Smooth muscle cell (in vitro differentiated cells): Measurements from ENCODE around the gene FNTB. TPM values are rescaled to one million over a fixed set of nuclear protein-coding genes. Genes with fewer than 3 reads are reported as not detected.
A peak's percentile ranks its signal among the peaks of the same experiment; 100 is the strongest.

Experiments
- DNase-seq: peaks from one replicate; lab custom pipeline; 2025; ENCODE audit not compliant: unreplicated experiment; lab: John Stamatoyannopoulos, UW
- H2AFZ ChIP-seq: fragments of 200-600 bp; sonication (generic); 2 replicates; pipeline ENCODE4 v1.6.0; 2016; ENCODE audit warnings: antibody characterized with exemption, low read depth, mild to moderate bottlenecking
- H3F3A ChIP-seq: fragments of 200-600 bp; sonication (generic); 2 replicates; pipeline ENCODE4 v1.6.0; 2017; ENCODE audit warnings: antibody characterized with exemption, low read depth
- H3K27ac ChIP-seq: fragments of 200-600 bp; sonication (generic); 2 replicates; pipeline ENCODE4 v1.5.1; 2016; ENCODE audit warnings: low read depth, mild to moderate bottlenecking
- H3K27me3 ChIP-seq: fragments of 200-600 bp; sonication (generic); 2 replicates; pipeline ENCODE4 v1.6.1; 2016; ENCODE audit warnings: low read depth, mild to moderate bottlenecking
- H3K36me3 ChIP-seq: fragments of 200-600 bp; sonication (generic); 2 replicates; pipeline ENCODE4 v1.5.1; 2016; ENCODE audit warnings: low read depth
- H3K4me1 ChIP-seq: fragments of 200-600 bp; sonication (generic); 2 replicates; pipeline ENCODE4 v1.5.1; 2016; ENCODE audit warnings: low read depth
- H3K4me2 ChIP-seq: fragments of 200-600 bp; sonication (generic); 2 replicates; pipeline ENCODE4 v1.6.0; 2016; ENCODE audit warnings: mild to moderate bottlenecking
- H3K4me3 ChIP-seq: fragments of 200-600 bp; sonication (generic); 2 replicates; pipeline ENCODE4 v1.5.1; 2016; ENCODE audit warnings: mild to moderate bottlenecking
- H3K79me2 ChIP-seq: fragments of 200-600 bp; sonication (generic); 2 replicates; pipeline ENCODE4 v1.6.0; 2016; ENCODE audit warnings: low read depth, mild to moderate bottlenecking
- H3K9ac ChIP-seq: fragments of 200-600 bp; sonication (generic); 2 replicates; pipeline ENCODE4 v1.6.0; 2016; ENCODE audit warnings: low read depth
- H3K9me3 ChIP-seq: fragments of 200-600 bp; sonication (generic); replicated peaks from 2 replicates; pipeline ENCODE4 v1.5.1; 2016; ENCODE audit warnings: low read depth
- H4K20me1 ChIP-seq: fragments of 200-600 bp; sonication (generic); 2 replicates; pipeline ENCODE4 v1.6.0; 2016; ENCODE audit warnings: low read depth
- CTCF ChIP-seq: fragments of 200-600 bp; sonication (generic); IDR thresholded peaks from 2 replicates; pipeline ENCODE4 v1.5.1; 2017; ENCODE audit warnings: borderline replicate concordance, mild to moderate bottlenecking, antibody characterized with exemption; ENCODE audit not compliant: insufficient read depth, poor library complexity, severe bottlenecking
- WGBS: methylation state at CpG from one replicate; pipeline ENCODE4 v1.1.7; 2016; ENCODE audit warnings: low lambda C conversion rate; 5-methylcytosine and 5-hydroxymethylcytosine counted together
- polyA plus RNA-seq: library from polyadenylated mRNA; unstranded; fragments of >200 nt; fragmentation: Nextera tagmentation; extraction: Ambion mirVana; gene quantifications from 2 replicates; pipeline ENCODE4 v1.2.1, GENCODE V29; 2016
- total RNA-seq: library from RNA; depleted of rRNA; stranded (reverse); fragments of >200 nt; gene quantifications from 2 replicates; pipeline ENCODE4 v1.2.3, GENCODE V29; 2014

FNTB gene
- total and polyA plus RNA-seq, 2 experiments from 2014 or later = 9.3 to 16.3 TPM

GRCh38 chr14:64942531-64943111 lies 44.1 kb upstream of the FNTB start, which contains the start of gene GPX2:
GPX2 (minus strand) TSS chr14:64942745; CDS start chr14:64942726, 19 bp downstream.
- H3K79me2 ChIP-seq = no peaks in the 10 kb centered on the region
- H2AFZ ChIP-seq = no peak within 1 kb of the TSS
- no peak for TF ChIP-seq CTCF
- H3K27ac ChIP-seq = no peak within 1 kb of the TSS
- H3K4me1 ChIP-seq = no peaks in the 10 kb centered on the region
- peak within 1 kb of the TSS; percentile 3 for H3K4me3 ChIP-seq
- H3K9ac ChIP-seq = no peak within 1 kb of the TSS
- WGBS = 90% methylated on average over 13 of the region's 13 CpGs
- no peaks in the 10 kb centered on the region for H3K27me3 ChIP-seq
- no peaks in the 10 kb centered on the region for H3K36me3 ChIP-seq
- DNase-seq = no peak
- H3K4me2 ChIP-seq = no peak within 1 kb of the TSS
- H3F3A ChIP-seq = no peaks in the 10 kb centered on the region
- H4K20me1 ChIP-seq = peaks cover 14% of the 10 kb centered on the region
- H3K9me3 ChIP-seq = no peaks in the 10 kb centered on the region

- no peaks in the 10 kb centered on the region for H3K4me1 ChIP-seq
- no peak for DNase-seq
- H3K27ac ChIP-seq = no peak overlapping the region
- no peak for TF ChIP-seq CTCF
- no peaks in the 10 kb centered on the region for H3K9me3 ChIP-seq
- H3K4me3 ChIP-seq = no peak overlapping the region
- H3K9ac ChIP-seq = no peak overlapping the region
- H2AFZ ChIP-seq = no peak overlapping the region
- 94% methylated on average over 6 of the region's 6 CpGs for WGBS
- H3K27me3 ChIP-seq = no peaks in the 10 kb centered on the region
- H3K4me2 ChIP-seq = no peak overlapping the region
- peaks cover 6% of the 10 kb centered on the region for H4K20me1 ChIP-seq
- H3K79me2 ChIP-seq = no peaks in the 10 kb centered on the region
- no peaks in the 10 kb centered on the region for H3K36me3 ChIP-seq
- H3F3A ChIP-seq = no peaks in the 10 kb centered on the region
Measured at GRCh38 chr14:64943556-64943955, 43.1 kb upstream of the FNTB start.

GRCh38 chr14:64944041-64944440 lies 42.7 kb upstream of the FNTB start:
- H2AFZ ChIP-seq = no peak overlapping the region
- H3K79me2 ChIP-seq = no peaks in the 10 kb centered on the region
- no peak for DNase-seq
- H3K4me1 ChIP-seq = no peaks in the 10 kb centered on the region
- no peaks in the 10 kb centered on the region for H3K36me3 ChIP-seq
- H3K4me3 ChIP-seq = no peak overlapping the region
- no peak for TF ChIP-seq CTCF
- H3K9me3 ChIP-seq = no peaks in the 10 kb centered on the region
- H3F3A ChIP-seq = no peaks in the 10 kb centered on the region
- peaks cover 4% of the 10 kb centered on the region for H4K20me1 ChIP-seq
- 97% methylated on average over 2 of the region's 2 CpGs for WGBS
- H3K4me2 ChIP-seq = no peak overlapping the region
- H3K9ac ChIP-seq = no peak overlapping the region
- no peak overlapping the region for H3K27ac ChIP-seq
- no peaks in the 10 kb centered on the region for H3K27me3 ChIP-seq

GRCh38 chr14:64944861-64945260 lies 41.8 kb upstream of the FNTB start:
- no peak for TF ChIP-seq CTCF

More at GRCh38 chr14:64944861-64945260, 41.8 kb upstream of the FNTB start:
- no peak overlapping the region for H3K4me2 ChIP-seq
- DNase-seq = no peak
- peaks cover 4% of the 10 kb centered on the region for H4K20me1 ChIP-seq
- no peak overlapping the region for H3K27ac ChIP-seq
- H3K4me3 ChIP-seq = no peak overlapping the region
- no peaks in the 10 kb centered on the region for H3K4me1 ChIP-seq
- H3F3A ChIP-seq = no peaks in the 10 kb centered on the region
- no peak overlapping the region for H2AFZ ChIP-seq
- no peaks in the 10 kb centered on the region for H3K27me3 ChIP-seq
- no peaks in the 10 kb centered on the region for H3K79me2 ChIP-seq
- H3K36me3 ChIP-seq = no peaks in the 10 kb centered on the region
- H3K9me3 ChIP-seq = no peaks in the 10 kb centered on the region
- 97% methylated on average over 4 of the region's 4 CpGs for WGBS
- no peak overlapping the region for H3K9ac ChIP-seq
